SU-DHL-6 (cell line): Measurements from ENCODE around the gene BMPR1B.

ENCODE experiments used
- EZH2phosphoT487 ChIP-seq: fragments of 200-600 bp; sonication (generic), shearing (Covaris generic); conservative IDR thresholded peaks from 2 replicates; pipeline ENCODE4 v1.6.1; 2018; ENCODE audit warnings: mild to moderate bottlenecking, antibody characterized with exemption, low read length, moderate library complexity, mixed read lengths
- TF ChIP-seq, protein P1 (sequence below): fragments of 200-600 bp; sonication (generic); IDR thresholded peaks from one replicate; pipeline ENCODE4 v1.5.1; 2017; ENCODE audit warnings: antibody characterized with exemption, mild to moderate bottlenecking, low read length, moderate library complexity; ENCODE audit not compliant: insufficient read depth, poor library complexity, severe bottlenecking

DNA sequence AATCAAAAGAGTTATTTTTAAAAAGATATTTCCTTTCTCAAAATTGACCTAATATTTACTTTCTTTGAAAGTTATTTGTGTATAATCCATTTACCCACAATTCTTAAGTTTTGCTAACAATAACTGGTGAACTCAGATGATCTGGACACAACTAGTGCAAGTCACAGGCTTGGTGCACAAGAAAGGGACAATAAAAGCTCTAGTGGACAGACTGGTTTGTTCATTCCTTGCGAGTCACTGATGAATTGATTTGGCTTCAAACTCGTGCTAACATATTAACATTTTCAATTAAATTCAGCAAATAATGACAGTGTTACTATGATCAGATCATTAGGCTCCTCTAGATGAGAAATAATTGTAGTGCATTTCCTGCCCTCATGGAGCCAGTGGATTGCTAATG, 169.2 kb downstream of the BMPR1B start:
- TF ChIP-seq, protein P1, sequence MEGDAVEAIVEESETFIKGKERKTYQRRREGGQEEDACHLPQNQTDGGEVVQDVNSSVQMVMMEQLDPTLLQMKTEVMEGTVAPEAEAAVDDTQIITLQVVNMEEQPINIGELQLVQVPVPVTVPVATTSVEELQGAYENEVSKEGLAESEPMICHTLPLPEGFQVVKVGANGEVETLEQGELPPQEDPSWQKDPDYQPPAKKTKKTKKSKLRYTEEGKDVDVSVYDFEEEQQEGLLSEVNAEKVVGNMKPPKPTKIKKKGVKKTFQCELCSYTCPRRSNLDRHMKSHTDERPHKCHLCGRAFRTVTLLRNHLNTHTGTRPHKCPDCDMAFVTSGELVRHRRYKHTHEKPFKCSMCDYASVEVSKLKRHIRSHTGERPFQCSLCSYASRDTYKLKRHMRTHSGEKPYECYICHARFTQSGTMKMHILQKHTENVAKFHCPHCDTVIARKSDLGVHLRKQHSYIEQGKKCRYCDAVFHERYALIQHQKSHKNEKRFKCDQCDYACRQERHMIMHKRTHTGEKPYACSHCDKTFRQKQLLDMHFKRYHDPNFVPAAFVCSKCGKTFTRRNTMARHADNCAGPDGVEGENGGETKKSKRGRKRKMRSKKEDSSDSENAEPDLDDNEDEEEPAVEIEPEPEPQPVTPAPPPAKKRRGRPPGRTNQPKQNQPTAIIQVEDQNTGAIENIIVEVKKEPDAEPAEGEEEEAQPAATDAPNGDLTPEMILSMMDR, result no peak
- no peak for TF ChIP-seq EZH2phosphoT487
